Umbilical cord (tissue), 2 donors: ENCODE results near the gene GNGT1. TPM values are rescaled to one million over a fixed set of nuclear protein-coding genes. Genes with fewer than 3 reads are reported as not detected.

Experiments used
- DNase-seq: peaks from one replicate; pipeline ENCODE4 v3.0.0-alpha.2; 2015; ENCODE audit warnings: low spot score
- total RNA-seq: library from RNA; depleted of rRNA; stranded (reverse); fragments of >200 nt; gene quantifications from one replicate; pipeline ENCODE4 v1.2.3, GENCODE V29; 2014; ENCODE audit warnings: low replicate concordance; ENCODE audit not compliant: insufficient read depth

GNGT1 gene
- total RNA-seq, 1 donor from 2014 or later: 2.9 TPM

GRCh38 chr7:93938293-93938692 lies 31.9 kb downstream of the GNGT1 start:
- no peak for DNase-seq

DNA sequence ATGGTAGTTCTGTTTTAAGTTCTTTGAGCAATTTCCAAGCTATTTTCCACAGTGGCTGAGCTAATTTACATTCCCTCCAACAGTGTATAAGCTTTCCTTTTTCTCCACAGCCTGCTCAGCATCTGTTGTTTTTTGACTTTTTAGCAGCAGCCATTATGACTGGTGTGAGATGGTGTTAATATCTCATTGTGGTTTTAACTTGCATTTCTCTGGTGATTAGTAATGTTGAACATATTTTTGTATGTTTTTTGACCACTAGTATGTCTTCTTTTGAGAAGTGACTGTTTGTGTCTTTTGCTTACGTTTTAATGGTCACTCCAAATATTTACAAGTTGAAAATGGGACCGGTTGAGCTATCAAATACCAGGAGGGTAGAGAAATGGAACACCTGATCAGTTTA lies 35.6 kb downstream of the GNGT1 start:
- DNase-seq: no peak

DNA sequence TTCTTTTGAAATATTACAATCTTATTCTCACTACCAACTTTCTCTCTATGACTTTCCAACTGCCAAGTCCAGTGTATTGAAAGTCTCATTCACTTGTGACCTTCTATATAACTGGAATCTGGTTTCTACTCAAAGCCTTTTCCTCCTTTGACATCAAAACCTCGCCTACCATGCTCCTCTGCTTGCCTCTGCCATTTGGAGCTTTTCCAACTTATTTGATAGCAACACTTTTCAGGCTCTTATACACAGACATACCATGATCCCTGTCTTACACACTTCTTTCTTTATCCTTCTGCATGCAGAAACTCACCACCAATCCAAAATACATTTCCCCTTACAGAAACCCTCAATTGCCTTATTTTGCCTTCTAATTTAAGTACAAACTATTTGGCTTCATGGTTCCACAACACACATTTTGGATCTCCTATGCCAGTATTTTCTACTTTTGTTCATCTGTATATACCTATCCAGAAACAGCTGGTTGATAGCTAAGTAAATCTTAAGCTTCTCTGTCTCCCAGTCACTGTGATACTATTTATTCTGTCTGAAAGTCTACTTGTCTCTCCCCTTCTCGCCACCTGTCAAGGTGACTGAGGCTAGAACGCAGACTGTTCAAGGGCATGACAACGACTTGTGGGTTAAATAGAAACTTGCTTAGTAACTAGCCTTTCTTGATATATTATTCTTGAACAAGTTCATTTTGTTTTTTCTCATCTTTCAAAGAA lies 37.6 kb downstream of the GNGT1 start:
- no peak for DNase-seq

- no peak for DNase-seq
These were observed 38.3 kb downstream of the GNGT1 start for GRCh38 chr7:93944673-93945072.

DNA sequence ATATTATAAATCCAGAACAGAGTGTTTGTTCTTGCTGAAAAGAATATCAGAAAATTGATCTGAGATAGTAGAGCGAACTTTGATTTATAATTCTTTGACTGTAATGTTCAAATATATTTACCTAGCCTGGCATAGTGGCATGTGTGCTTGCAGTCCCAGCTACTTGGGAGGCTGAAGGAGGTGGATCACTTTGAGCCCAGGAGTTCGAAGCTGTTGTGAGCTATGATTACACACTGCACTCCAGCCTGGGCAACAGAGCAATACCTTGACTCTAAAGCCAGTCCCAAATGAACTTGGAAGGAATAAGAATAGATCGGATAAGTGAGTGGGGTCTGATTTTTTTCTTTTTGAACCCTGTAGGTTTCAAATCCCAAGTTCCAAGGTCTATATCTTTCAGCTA lies 38.7 kb downstream of the GNGT1 start:
- no peak for DNase-seq

DNA sequence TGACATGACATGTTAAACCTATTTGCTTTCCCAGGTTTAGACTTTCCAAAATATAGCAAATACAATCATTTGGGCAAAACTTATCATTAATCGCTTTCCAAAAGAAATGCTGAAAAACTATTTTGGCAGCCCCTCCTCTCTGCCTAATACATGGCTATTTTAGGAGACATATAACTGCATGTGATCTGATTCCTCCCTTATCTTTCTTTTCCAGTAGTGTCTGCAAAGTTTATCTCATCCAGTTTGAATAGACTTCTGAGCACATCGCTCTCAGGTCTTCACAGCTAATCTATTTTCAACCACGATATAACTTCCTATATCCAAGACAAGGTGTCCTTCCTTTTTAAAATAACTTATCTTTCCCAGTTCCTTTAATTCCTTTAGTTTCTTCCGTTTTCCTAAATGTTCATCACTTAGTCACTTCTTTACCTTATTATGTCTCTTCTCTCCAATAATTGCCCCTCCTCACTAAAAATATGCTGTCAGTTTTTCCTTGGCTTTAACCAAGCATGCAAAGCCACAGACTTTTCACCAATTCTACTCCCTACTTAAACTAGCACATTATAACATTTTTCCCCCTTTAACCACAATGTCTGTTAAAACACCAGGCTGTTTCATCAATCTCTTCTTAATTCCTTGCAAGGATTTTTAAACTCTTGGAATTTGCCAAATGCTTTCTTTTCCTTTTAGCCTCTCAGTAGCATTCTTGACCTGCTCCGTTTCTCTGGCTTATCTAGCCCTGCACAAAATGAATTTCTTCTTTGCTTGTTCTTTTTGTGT lies 39.6 kb downstream of the GNGT1 start:
- peak; percentile 40 for DNase-seq

GRCh38 chr7:93948106-93948505 lies 41.7 kb downstream of the GNGT1 start:
- no peak for DNase-seq

GRCh38 chr7:93948873-93949272 lies 42.5 kb downstream of the GNGT1 start:
- no peak for DNase-seq

GRCh38 chr7:93949423-93949822 lies 43.1 kb downstream of the GNGT1 start:
- DNase-seq: no peak

DNA sequence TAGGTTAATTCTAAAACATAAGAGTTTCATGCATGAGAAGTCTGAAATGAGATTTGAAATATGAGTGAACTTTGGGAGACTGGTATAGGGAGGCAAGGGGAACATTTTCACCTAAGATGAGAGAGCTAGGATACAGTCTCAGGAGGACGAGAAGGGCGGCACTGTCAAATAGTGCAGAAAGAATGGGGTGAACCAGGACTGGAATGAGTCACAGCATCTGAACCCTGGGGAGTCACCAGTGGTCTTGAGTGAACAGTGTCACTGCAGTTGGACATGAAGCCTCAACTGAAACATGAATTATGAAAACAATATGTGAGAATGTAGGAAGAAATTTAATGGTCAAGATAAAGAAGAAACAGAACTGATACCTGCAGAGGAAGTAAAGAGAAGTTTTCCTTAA lies 48.9 kb downstream of the GNGT1 start:
- DNase-seq: no peak

DNA sequence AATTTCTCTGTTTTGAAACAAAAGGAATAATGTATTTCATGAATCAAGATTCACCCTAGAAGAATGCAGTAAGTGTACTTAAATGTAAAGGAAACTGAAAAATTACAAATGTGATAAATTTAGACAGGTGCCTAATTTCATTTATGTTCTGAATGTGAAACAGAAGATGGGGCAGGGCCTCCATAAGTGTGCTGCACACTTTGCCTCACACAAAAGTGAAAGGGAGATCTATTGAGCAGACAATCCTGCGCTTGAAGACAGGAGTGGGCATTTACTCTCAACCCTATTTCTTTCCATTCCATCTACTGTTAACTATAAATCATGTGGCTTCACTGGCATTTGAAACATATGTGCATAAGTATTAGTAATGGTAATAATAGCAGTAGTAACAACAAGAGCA lies 51.4 kb downstream of the GNGT1 start:
- DNase-seq: no peak

DNA sequence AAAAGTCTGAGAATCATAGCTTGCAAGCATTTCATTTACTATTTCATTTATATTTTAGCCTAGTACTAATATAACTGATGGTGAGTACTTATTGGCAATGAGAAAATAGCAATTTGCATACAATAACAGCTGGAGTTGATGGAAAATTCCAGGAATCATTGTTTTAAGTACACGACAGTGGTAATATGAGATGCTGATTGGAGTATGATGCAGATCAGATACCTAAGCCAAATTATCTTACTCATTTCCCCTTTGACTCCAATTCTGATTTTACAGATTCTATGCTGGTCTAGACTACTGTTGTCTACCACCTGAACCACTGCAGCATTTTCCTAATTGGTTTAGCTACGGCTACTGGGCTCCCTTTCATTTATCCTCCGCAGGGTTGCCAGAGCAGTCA lies 51.8 kb downstream of the GNGT1 start:
- no peak for DNase-seq

- no peak for DNase-seq
These were observed 52.3 kb downstream of the GNGT1 start for GRCh38 chr7:93958651-93959050.

Other genes with a start within 250 kb of the GNGT1 start
- 27.7 TPM for gene TFPI2, start 15.8 kb upstream of the GNGT1 start, total RNA-seq
- gene GNG11, start 15.2 kb downstream of the GNGT1 start, total RNA-seq: 35.6 TPM
- 56.3 TPM for gene BET1, start 97.8 kb downstream of the GNGT1 start, total RNA-seq